Esophagus squamous epithelium (tissue), 4 donors: Measurements from ENCODE around the gene SAT2.

Source experiments
- POLR2A ChIP-seq, 4 donors: fragments of 450-650 bp; IDR thresholded peaks; one replicate each; pipeline ENCODE4 v1.6.1; 2017; ENCODE audit warnings: antibody characterized with exemption in 4 of 4, mild to moderate bottlenecking in 4 of 4, moderate library complexity in 3 of 4
- TF ChIP-seq, protein P1 (sequence below), 6 experiments: fragments of 450-650 bp in 4 of 6; fragments of 200-600 bp in 2 of 6; sonication (generic) in 2 of 6; IDR thresholded peaks; one replicate each; pipeline ENCODE4 v1.5.1; 2016 to 2019; ENCODE audit warnings: antibody characterized with exemption in 6 of 6, mild to moderate bottlenecking in 4 of 6, moderate library complexity in 4 of 6

DNA sequence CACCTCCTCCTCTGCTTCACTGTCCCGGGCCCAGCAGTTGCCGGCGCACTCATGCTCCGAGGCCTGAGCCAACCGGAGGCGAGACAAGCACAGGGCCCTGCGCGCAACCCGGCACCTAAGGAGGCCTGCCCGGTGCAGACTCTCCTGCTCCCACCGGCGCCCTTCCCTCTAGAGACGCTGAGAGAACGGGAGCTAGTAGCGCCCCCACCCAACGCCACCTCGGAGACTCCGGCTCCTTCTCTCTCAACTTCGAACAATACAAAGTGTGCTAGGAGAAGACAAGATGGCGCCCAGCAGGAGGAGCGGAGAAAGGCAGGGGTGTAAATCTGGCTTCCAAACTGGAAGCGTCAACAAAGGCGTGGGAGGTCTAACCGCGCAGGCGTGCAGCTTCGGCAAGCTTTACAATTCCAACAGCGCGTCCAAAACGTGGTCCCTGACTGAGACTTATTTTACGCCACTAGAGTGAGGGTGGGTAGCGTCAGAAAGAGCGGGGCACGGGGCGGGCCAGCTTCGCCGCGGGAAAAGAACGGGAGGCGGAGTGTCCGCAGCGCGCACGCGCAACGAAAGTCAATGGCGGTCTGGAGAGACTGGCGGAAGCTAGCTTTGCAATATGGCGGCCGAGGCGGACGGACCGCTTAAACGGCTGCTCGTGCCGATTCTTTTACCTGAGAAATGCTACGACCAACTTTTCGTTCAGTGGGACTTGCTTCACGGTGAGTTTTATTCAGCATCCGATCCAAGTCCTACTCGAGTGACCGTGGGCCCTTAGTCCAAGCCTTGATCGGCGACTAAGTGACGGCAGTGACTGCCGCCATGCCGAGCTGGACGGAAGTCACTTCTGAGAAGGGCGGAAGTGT is 44.1 kb downstream of the SAT2 start, which contains the start of gene MPDU1:
- TF ChIP-seq, protein P1, sequence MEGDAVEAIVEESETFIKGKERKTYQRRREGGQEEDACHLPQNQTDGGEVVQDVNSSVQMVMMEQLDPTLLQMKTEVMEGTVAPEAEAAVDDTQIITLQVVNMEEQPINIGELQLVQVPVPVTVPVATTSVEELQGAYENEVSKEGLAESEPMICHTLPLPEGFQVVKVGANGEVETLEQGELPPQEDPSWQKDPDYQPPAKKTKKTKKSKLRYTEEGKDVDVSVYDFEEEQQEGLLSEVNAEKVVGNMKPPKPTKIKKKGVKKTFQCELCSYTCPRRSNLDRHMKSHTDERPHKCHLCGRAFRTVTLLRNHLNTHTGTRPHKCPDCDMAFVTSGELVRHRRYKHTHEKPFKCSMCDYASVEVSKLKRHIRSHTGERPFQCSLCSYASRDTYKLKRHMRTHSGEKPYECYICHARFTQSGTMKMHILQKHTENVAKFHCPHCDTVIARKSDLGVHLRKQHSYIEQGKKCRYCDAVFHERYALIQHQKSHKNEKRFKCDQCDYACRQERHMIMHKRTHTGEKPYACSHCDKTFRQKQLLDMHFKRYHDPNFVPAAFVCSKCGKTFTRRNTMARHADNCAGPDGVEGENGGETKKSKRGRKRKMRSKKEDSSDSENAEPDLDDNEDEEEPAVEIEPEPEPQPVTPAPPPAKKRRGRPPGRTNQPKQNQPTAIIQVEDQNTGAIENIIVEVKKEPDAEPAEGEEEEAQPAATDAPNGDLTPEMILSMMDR (IDR thresholded peaks at IDR 0.05), result peak in 1 of 6 experiments; percentile 26
- peak in 3 of 4 donors; percentile 9 to 80 (median 60) for TF ChIP-seq POLR2A (IDR thresholded peaks at IDR 0.05)
